HG03575 (cell line): Measurements from ENCODE around the gene RNF26.

Experiments used
- ATAC-seq: cut with Tn5 transposase; IDR thresholded peaks from one replicate; pipeline ENCODE4 v1.9.1; 2021; ENCODE audit not compliant: unreplicated experiment, insufficient number of reproducible peaks, low FRiP score; ENCODE audit errors: extremely low read depth

RNF26 gene

DNA sequence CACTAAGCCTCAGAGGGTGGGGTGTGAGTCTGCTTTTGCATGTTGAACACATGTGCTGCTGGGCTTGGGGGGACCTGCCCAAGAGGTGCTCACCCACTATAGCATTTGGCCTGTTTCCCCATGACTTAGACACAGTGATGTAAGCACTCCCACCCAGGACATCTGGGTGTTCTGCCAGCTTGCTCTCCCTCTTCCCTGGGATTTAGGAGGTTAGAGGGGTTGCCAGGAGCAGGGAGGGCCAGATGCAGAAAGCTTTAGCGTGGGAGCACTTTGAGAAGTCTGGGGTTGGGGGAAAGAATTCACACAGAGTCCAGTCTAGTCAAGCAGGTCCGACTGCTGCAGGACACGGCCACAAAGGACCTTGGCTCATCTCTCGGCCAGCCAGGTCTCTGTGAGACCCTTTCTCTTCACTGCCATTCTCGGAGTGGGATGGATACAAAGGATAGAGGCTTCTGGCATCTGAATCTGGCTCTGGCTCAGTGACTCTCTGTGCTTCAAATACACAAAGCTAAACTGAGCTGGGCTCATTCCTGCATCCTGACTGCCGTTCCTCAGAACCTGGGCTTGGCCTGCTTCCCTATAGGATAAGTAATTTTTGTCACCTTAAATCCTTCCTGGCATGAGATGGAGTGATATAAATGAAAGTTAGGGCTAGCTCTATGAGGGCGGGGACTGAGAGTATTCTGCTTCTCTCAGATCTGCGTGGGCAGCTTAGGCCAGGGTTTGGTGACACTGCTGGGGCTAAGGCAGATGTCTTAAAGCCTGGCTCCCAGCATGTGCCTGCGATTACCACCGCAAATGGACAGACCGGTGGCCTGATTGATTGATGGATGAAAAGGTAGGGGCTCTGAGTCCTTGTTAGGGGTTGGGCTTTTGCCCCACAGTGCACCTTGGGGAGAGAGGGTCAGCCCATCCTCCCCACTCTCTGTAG lies 32.6 kb downstream of the RNF26 start:
- ATAC-seq, result no peak

DNA sequence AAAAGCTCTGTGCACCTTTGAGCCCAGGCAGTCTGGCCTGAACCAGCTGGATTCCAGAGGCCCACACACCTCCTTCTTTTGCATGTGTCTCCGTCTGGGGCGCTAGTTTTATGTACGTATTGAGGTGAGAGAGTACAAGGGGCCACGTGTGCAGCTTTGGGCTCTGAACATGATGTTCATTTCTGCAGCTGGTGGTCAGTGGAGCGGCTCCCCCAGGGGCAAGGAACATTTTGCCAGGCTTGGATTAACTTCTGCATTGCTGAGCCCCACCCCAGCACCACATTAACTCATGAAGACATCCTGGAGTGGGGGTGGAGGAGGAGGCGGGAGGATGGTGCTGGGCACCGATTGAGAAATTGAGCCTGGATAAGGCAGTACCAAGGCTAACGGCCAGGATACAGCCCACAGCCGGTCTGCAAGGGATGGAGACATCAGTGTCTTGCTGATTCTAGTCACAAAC lies 33.4 kb downstream of the RNF26 start:
- ATAC-seq, result no peak

DNA sequence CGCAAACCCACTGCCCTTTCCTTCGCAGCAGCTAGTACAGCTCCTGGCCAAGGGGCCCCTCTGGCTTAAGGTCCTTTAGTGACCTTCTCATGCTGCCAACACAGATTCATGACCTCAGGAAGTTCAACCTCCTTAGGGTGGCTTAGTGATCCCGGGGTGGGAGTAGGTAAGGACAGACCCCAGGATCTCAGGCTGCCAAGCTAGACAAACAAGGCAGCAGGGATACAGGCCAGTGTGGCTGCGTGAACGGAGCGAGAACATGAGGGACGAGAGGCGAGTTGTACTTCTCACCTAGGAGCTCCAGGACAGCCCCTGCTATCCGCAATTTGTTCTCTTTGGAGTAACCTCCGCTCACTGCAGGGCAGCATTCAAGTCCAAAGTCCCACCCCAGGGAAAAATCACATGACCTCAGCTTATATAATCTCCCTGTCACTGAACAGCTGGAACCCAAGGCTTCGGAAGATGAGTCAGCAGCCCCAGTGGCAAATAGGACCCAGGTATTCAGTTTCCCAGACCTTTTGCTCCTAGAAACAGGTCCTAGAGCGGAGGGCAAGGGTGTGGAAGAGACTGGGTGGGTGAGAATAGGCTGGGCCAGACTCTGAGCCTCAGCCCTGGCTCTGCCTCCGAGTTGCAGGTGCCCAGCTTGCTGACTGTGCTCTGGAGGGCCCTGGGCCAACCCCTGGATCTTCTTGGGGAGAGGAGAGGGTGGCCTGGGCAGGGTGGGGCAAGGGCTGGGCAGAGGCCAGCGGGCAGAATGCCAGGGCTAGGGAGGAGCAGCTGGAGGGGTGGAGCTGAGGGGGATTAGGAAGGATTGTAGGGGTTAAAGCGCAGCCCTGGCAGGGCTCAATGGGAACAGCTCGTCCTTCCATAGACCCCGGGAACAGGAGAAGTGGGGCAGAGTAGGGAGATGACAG lies 34.1 kb downstream of the RNF26 start:
- ATAC-seq, result no peak

DNA sequence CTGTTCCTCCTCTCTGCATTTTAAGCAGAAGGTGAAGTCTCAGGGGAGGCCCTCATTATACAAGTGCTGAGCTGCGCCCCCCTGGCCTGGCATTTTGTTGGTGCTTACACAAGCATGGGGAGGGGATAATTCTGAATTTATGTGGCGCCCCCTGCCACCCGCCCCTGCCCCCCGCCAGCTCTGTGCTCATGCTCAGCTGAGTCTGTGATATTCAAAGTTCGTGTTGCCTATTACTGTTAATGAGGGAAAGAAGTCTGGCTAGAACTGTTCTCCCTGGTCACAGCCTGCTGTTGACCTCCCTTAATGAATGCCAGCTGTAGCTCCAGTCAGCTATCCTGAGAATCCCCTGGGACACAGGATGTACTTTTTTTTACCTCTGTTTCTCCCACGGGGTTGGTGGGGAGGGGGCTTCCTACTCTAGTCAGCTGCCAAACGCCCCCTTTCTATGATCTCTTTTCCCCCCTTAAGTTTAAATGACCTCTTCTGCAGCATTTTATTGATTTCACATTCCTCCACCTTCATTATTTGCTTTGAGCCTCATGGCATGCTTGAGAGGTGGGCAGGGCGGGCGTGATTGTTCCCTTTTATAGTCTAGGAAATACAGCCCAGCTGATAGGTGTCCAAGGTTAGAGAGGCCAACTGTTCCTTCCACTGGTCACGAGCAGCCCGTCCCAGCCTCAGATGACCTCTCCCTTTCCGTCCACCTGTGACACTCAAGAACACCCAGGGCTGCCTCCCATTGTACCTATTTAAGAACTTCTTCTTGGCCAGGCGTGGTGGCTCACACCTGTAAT lies 35.0 kb downstream of the RNF26 start:
- ATAC-seq, result no peak

DNA sequence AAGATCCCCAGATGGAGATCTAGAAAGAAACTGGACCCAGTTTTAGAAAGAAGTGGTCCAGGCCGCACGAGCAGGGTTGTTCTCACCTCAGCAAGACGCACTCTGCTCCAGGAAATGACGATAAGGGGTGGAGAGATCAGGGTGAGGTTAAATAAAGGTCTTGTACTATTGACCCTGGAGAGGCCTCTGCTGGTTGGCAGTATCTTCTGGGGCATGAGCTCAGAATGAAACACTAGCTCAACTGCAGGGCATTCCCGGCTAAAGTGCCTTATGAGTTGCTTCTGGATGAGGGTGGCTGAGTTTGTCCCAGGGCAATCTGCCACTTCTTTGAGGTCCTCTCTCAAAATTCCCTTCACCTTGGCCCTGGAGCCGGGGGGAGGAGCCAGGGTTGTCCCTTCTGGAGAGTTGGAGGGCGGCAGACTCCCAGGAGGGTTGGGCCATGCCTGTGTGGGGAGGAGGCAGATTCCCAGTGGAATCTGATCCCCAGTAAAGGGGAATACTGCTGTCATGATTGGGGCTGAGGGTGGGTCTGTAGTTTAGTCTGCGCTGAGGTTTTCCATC lies 36.2 kb downstream of the RNF26 start:
- ATAC-seq, result no peak

DNA sequence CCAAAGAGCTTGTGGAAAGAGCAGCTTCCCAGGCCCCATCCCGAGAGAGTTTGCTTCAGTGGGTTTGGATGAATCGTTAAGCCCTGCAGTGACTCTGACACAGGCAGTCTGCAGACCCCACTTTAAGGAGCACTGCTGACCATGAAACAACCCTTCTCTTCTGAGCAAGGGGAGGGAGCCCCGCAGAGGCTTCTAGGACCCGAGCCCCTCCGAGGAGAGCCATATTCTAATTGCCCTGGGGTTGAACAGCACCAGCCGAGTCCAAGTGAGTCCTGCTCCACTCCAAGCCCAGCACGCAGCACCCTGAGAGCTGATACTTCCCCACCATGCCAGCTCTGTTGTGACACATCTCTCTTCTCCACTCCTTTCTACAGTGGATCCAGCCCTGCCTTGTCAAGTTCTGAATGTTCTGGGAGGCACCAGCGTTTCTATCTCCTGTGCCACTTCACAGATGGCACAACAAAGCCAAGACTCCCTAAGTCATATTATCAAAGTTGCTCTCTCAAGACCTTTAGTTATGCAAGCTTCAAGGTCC lies 36.8 kb downstream of the RNF26 start:
- no peak for ATAC-seq

DNA sequence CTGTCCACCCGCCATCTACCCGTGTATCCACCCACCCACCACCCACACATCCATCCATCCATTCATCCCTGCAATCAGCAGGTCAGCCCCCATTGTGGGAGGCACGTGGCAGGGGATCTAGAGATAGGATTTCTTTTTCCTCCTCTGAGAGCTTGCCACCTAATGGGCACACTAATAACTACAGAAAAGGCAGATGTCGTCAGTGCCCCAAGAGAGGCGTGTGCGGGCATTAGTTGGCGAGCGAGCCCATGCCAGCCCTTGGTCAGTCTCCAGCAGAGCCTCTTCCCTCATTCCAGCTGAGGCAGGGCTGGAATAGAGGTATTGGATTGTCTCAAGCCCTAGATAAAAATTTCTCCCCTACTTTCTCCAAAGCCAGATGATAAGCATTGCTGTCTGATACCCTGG lies 37.5 kb downstream of the RNF26 start:
- no peak for ATAC-seq

DNA sequence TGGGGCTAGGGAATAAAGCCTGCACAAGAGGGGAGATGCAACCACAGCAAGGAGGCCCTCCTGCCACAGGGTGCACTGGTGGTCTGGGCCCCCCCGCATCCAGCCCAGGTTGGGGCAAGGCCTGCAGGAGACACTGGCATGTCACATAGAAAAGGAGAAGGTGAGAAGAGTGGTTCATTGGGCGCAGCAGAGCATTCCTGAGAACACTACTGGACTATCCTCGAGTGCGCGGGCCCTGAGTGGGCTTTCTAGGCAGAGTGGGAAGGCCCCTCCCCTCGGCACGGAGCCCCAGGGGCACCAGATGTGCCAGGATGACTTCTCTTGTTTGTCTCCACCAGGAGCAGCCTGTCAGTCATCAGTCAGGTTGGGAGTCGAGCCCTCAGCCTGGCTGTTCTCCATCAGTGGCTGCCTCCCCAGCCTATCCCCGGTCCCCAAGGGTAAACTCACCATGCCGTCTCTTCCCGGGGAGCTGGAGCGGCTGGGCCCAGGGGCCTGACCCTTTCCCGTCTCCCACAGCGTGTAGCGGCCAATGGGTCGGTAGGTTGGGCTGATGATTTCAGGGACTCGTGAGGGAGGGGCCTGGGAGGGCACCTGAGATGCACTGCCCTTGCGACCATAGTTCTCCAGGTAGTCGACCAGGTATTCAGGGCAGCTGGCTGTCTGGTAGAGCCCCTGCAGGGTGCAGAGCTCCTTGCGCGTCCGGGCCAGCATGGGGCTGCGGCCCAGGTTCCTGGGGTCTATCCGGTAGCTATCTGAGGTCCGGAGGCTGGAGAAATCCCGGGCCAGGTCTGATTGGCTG lies 38.1 kb downstream of the RNF26 start:
- no peak for ATAC-seq

DNA sequence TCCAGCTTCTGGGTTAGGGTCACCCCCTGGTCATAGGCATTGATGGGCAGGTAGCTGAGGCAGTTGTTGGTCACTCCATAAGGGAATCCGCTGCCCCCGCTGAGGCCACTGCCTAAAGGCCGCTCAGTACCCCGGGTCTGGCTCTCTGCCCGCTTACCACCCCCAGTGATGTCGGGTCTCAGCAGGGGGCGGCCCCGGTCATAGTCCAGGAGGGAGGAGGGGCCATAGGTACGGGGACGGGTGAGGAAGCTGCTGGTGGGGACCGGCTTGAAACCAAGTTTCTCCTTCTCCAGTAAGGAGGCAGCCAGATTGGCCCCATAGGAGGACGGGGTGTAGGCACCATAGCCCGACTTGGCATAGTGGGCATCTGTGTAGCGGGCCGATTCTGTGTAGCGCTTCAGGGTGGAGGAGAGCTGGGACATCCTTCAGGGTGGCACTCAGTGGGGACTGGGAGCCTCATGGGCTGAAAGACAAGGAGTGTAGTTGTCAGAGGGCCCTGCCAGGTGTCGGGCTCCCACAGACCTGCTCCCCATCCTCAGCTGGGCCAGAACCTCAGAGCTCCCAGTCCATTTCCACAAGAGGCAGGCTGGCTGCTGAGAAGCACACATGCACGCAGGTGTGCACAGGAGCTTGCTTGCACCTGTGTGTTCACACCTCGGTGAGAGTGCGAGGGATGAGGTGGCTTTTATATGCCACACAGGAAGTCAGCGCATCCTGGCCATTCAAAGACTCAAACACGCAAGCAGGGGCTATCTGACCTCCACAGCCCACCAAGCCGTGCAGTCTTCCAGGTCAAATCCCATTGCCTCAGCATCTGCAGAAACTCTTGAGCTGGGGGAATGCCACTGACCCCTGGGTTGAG lies 39.0 kb downstream of the RNF26 start:
- ATAC-seq, result no peak

DNA sequence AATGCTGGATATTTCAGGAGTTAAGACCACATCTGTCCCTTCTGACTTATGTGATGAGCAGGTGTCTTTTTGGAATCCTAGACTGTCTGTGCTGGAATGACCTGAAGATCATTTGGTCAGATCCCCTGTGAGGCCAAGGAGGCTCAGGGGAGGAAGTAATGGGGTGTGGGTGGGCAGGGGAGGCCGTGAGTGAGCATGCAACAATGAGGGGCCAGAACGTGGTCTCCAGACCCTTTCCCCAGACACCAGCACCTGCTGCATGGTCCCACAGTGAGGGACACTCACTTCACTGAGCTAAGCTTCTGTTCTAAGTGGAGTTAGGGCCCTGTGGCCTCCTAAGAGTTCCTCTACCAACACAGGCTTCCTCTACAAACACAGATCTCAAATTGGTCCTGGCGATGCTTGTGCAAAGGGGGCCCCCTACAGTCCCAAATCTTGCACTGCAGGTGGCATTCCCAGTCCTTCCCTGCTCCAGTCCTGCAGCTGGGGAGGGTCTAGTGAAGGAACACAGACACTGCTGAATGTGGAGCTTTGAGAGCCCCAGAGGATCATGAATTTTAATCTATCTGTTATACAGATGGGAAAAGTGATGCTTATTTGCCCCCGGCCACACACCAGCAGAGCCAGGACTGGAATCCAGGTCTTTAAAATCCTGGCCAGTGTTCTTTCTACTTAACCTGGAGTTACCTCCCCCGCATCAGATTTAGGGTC lies 39.7 kb downstream of the RNF26 start:
- no peak for ATAC-seq

DNA sequence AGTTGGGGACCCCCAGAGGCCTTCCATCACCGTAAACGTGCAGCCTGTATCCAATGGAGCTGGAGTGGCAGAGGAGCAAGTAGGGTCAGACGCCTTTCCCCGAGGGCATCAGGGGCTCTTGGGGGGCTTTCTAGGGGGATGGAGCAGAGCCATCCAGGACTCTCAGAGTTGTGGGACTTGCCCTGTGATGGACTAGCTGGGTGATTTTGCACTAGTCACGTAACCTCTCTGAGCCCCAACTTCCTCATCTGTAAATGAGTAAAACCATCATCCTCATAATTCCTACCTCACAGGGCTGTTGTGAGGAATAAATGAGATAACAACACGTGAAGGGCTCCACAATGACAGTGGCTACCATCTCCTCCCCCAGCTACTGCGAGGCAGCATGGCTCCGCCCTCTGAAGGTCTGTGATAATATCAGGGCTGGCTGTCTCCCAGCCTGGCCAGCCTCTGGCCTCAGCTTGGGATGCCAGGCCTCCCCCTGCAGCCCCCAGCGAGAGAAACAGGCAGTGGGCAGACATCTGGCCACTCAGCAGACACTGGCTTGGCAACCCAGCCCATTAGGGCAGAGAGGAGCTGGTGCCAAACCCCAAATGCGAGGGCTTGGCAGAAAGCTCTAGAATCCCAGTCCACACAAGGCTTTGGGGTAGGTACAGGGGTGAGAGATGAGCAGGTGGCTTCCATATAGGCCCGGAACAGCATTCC lies 40.5 kb downstream of the RNF26 start:
- no peak for ATAC-seq

DNA sequence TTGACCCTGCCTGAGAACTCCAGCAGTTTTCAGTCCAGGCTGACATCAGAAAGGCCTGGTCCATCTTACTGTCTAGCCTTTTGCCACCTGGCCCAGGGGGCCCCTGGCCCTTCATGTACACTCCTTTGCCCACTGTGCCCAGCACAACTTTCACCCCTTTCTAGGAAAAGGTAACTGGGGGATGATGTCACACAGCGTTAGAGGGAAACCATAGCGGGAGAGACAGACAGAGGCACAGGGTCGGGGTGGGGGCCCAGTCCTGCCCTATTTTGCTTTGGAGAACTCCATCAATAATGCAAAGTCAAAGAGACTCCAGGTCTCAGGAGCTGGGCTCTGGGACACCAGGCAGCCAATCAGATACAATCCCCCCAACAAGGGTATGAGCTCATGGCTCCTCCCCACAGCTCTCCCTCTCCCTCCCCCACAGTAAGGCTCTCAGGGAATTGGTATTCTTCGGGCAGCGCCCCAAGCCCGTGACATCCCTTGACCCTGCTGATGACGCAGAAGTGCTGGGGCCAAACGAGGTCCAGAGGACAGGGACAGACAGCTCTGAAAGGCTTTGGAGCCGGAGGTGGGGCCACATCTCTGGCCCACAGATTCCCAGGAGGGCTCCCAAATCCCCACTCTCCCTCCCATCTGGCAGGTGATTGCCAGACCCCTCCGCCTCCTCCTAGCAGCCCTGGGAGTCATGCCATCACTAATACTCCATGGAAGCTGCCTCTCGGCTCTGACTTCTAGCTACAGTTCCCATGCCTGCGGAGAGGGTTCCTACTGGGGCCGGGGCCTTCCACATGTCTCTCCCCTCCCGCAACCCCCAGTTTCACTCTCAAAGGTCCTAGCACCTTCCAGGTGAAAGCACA lies 41.2 kb downstream of the RNF26 start:
- ATAC-seq, result no peak

DNA sequence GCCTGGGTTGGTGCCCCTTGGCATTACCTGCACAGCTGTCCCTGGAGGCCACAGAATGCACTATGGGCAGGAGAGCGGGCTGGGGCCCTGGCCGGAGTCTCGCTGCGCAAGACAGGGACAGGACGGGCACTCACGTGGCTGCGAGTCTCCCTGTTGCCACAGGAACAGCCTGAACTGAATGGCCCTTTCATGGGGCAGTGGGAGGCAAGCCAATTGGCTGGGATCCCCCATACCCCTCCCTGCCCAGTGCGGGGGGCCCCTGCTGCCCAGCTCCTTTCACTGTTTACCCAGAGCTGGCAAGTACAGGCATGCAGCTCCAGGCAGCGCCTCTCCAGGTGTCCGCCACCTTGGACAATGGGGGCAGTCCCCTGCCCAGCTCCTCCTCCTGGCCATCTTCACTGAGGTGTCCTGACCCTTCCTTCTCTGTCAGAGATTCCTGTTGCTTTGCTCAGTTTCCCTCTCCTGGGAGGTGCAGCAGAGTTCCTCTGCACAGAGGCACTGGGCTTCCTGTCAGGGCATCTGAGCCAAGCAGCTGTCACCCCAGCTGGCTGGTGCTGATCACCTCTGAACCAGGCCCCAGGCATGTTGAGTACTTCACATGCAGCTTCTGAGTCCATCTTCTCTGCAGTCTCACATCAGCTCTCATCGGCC lies 42.0 kb downstream of the RNF26 start:
- ATAC-seq, result no peak

DNA sequence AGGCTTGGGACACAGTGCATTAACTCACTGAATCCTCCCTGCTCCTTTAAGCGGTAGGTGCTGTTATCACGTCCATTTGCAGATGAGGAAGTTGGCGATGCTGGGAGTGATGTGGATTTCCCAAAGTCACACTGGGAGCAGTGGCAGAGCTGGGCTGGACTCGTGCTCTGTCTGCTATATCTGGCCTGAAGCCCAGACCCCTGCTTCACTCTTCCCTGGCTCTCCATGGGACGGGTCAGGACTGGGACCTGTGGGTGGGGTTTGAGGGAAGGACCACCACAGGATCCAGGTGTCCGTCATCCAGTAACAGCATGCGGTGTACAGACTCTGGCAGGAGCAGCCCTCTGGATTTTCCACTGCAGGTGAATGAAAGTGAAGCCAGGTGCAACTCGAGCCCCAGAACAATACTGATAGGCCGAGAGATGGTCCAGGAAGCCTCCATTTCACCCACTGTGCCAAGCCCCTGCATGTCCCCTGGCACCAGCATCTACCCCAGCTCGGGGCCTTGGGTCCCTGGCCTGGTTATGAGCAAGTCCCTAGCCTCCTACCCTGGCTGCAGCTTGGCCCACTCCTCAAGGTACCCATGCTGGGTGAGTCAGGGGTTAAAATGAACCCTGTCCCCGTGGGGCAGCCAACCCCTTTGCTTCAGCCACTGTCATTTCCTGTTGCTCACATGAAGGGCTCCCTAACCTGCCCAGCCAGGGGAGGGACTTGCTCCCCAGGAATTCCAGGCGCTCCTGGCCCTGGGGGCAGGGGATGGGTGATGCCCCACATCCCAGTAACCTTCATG lies 43.0 kb downstream of the RNF26 start:
- ATAC-seq, result no peak
